ENCODE data around the gene PTPN3. TPM values are rescaled to one million over a fixed set of nuclear protein-coding genes. Genes with fewer than 3 reads are reported as not detected.

The PTPN3 gene
- total RNA-seq, 2 donors from 2014 or later = 23.6 to 26.7 TPM

DNA sequence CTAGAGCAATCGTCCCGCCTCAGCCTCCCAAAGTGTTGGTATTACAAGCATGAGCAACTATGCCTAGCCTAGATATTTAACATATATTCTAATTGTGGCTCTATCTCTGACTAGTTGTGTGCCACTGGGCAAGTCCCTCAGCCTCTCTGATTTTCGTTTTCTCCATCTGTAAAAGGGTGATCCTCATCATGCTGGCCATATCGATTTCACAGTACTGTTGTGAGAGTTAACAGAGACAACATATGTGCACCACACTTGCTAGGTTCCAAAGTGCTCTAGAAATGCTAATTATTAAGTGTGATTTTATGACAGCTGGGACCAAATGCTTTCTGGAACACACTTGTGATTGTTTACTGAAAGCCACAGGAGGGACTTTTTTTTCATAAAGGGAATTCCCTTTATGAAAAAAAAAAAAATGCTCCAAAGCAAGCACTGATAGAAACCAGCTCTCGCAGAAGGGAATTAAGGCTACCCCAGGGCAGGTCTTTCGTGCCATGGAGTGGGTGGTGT lies 98.8 kb downstream of the PTPN3 start:
- no peak overlapping the region for H3K4me3 ChIP-seq
- intact Hi-C loops (cut with DNase I) = no loop called here
- no peak overlapping the region for H3K27ac ChIP-seq
- no peak overlapping the region for H3K9ac ChIP-seq (ENCODE audit: low read depth in 2 of 2, low read length in 2 of 2)
- no peaks in the 10 kb centered on the region for H3K4me1 ChIP-seq
- DNase-seq = no peak
- H3K9me3 ChIP-seq = no peaks in the 10 kb centered on the region
- H3K27me3 ChIP-seq = no peaks in the 10 kb centered on the region
- H3K36me3 ChIP-seq = peaks cover 7% of the 10 kb centered on the region
- TF ChIP-seq CTCF (IDR thresholded peaks at IDR 0.05) = no peak

GRCh38 chr9:109391176-109391575 lies 106.9 kb downstream of the PTPN3 start:
- no peaks in the 10 kb centered on the region for H3K4me1 ChIP-seq
- H3K27me3 ChIP-seq = no peaks in the 10 kb centered on the region
- H3K9ac ChIP-seq (ENCODE audit: low read depth in 2 of 2, low read length in 2 of 2) = no peak overlapping the region
- DNase-seq = no peak
- no peak overlapping the region for H3K4me3 ChIP-seq
- no peak overlapping the region for H3K27ac ChIP-seq
- peaks cover 4% of the 10 kb centered on the region for H3K36me3 ChIP-seq
- TF ChIP-seq CTCF (IDR thresholded peaks at IDR 0.05) = no peak
- intact Hi-C loops (cut with DNase I) = no loop called here
- no peaks in the 10 kb centered on the region for H3K9me3 ChIP-seq

DNA sequence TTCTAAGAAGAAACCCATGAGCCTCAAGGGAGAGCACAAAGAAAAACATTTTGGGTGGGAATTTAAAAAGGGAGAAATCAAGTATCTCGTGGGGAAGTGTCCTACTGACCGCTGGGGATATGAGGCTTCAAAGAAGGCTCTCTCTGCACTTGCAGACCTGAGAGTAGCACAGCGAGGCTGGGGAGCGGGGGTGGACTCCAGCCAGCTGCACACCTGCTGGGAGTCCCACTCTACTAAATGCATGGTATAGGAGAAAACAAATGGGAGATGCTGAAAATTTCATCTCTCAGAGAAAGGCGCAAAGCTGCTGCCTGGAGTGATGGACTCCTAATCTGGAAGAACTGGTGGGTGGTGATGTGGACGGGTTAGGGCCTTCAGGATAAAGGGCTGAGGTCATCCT lies 110.3 kb downstream of the PTPN3 start:
- no peaks in the 10 kb centered on the region for H3K9me3 ChIP-seq
- no peaks in the 10 kb centered on the region for H3K4me1 ChIP-seq
- DNase-seq = no peak
- H3K27me3 ChIP-seq = no peaks in the 10 kb centered on the region
- no peak overlapping the region for H3K4me3 ChIP-seq
- TF ChIP-seq CTCF (IDR thresholded peaks at IDR 0.05) = no peak
- no peak overlapping the region for H3K27ac ChIP-seq
- H3K36me3 ChIP-seq = peaks cover 4% of the 10 kb centered on the region
- no peak overlapping the region for H3K9ac ChIP-seq (ENCODE audit: low read depth in 2 of 2, low read length in 2 of 2)
- intact Hi-C loops (cut with DNase I) = no loop called here

DNA sequence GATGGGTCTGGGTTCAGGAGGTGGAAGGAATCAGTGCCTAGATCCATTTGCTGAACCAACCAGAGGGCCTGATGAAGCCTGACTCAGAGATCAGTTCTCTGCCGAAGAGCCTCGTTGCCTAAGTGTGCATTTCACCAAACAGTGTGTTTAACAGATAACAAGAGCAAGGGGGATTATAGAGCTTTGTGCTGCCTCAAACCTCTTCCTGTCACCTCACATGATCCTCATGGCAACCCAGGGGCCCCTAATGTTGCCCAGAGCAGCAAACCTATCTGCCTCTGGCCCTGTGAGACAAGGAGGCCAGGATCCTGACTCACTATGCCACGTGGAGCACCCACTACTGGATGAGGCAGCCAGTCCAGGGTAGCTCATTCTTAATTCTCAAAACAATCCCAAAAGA lies 110.9 kb downstream of the PTPN3 start:
- TF ChIP-seq CTCF (IDR thresholded peaks at IDR 0.05) = no peak
- no peak overlapping the region for H3K4me3 ChIP-seq
- H3K27ac ChIP-seq = no peak overlapping the region
- H3K9me3 ChIP-seq = no peaks in the 10 kb centered on the region
- H3K27me3 ChIP-seq = no peaks in the 10 kb centered on the region
- DNase-seq = no peak
- no peaks in the 10 kb centered on the region for H3K4me1 ChIP-seq
- intact Hi-C loops (cut with DNase I) = no loop called here
- H3K36me3 ChIP-seq = peaks cover 4% of the 10 kb centered on the region
- no peak overlapping the region for H3K9ac ChIP-seq (ENCODE audit: low read depth in 2 of 2, low read length in 2 of 2)

DNA sequence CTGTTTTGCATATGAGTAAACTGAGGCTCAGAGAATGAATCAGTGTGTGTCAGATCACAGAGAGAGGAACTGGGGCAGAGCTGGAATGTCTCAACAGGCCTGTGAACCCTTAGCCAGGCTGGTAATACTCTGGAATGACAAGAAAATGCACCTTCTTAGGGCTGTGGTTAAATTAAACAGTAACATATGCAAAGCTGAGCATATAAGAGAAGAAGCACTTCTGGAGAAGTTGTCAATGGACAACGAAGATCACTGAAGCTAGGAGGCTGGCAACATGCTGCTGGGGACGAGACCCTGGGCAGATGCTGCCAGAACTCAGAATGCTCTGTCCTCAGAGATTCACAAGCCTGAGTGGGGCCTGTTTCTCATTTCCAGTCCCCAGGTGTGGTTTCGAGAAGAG lies 112.6 kb downstream of the PTPN3 start:
- no peak for TF ChIP-seq CTCF (IDR thresholded peaks at IDR 0.05)
- H3K27me3 ChIP-seq = no peaks in the 10 kb centered on the region
- no peak for DNase-seq
- H3K27ac ChIP-seq = no peak overlapping the region
- no peaks in the 10 kb centered on the region for H3K4me1 ChIP-seq
- H3K9ac ChIP-seq (ENCODE audit: low read depth in 2 of 2, low read length in 2 of 2) = no peak overlapping the region
- peaks cover 4% of the 10 kb centered on the region for H3K36me3 ChIP-seq
- H3K9me3 ChIP-seq = no peaks in the 10 kb centered on the region
- intact Hi-C loops (cut with DNase I) = no loop called here
- no peak overlapping the region for H3K4me3 ChIP-seq

DNA sequence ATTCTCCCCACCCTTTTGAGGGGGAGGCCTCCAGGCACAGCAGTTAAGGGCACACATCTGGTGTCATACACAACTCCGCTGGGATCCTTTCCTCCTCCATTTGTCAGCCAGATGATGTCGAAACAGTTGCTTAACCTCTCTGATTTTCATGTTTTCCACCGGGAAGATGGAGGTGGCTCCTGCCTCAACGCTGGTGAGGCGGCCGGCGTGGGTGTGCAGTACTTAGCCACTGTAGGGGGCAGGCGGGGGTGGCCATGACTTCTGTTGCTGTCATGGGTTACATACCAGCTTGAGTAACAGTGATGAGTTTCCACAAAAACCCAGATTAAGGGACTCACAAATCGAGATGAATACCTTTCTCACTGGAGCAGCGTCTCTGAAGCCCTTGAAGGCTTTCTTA lies 114.2 kb downstream of the PTPN3 start:
- Histone ChIP-seq H3K27ac (no peak overlapping the region), H3K4me1 (no peaks in the 10 kb centered on the region), H3K27me3 (no peaks in the 10 kb centered on the region), H3K36me3 (peaks cover 4% of the 10 kb centered on the region), H3K9ac (ENCODE audit: low read depth in 2 of 2, low read length in 2 of 2) (no peak overlapping the region), H3K9me3 (no peaks in the 10 kb centered on the region), H3K4me3 (no peak overlapping the region)
- no peak for TF ChIP-seq CTCF (IDR thresholded peaks at IDR 0.05)
- intact Hi-C loops (cut with DNase I) = no loop called here
- no peak for DNase-seq

Data from colonic mucosa (tissue), 4 donors.